Posterior cingulate gyrus (tissue), 11 donors: ENCODE measurements around the gene STK32C.

Source experiments
- DNase-seq, 10 donors: peaks; one replicate each; pipeline versions ENCODE4 v3.0.0 to v3.0.0-alpha.2; 2020 to 2021; ENCODE audit warnings: mixed read lengths in 3 of 10
- intact Hi-C: fragments of 100-400 bp; cut with DNase I; formaldehyde crosslinking; loops from one replicate; pipeline ENCODE4 v1.15.1; 2023

The STK32C gene

GRCh38 chr10:132239126-132240031 is 68.4 kb downstream of the STK32C start:
- DNase-seq: peak in 1 of 10 donors; percentile 51
- intact Hi-C loops: no loop called here

- intact Hi-C loops: no loop called here
- DNase-seq: peak in 2 of 10 donors; percentile 12 to 56
Measured at GRCh38 chr10:132238371-132239125, 69.2 kb downstream of the STK32C start.

- intact Hi-C loops: no loop called here
- peak in 4 of 10 donors; percentile 34 to 89 (median 80) for DNase-seq
Measured at GRCh38 chr10:132237871-132238270, 69.9 kb downstream of the STK32C start.

- intact Hi-C loops: no loop called here
- DNase-seq: peak in 1 of 10 donors; percentile 67
Measured at GRCh38 chr10:132237396-132237795, 70.4 kb downstream of the STK32C start.

GRCh38 chr10:132236881-132237280 is 70.9 kb downstream of the STK32C start:
- DNase-seq: peak in 1 of 10 donors; percentile 63
- intact Hi-C loops: no loop called here

- intact Hi-C loops: no loop called here
Measured at GRCh38 chr10:132236161-132236560, 71.6 kb downstream of the STK32C start.

GRCh38 chr10:132234860-132235259 is 72.9 kb downstream of the STK32C start:
- intact Hi-C loops: no loop called here
- DNase-seq: no peak

More at GRCh38 chr10:132236161-132236560, 71.6 kb downstream of the STK32C start:
- no peak for DNase-seq

GRCh38 chr10:132233501-132234085 is 74.2 kb downstream of the STK32C start:
- intact Hi-C loops: no loop called here
- DNase-seq: no peak

- DNase-seq: no peak
- intact Hi-C loops: no loop called here
Measured at GRCh38 chr10:132232981-132233380, 74.8 kb downstream of the STK32C start.

- intact Hi-C loops: no loop called here
- DNase-seq: peak in 7 of 10 donors; percentile 34 to 94 (median 65)
Measured at GRCh38 chr10:132232023-132232951, 75.5 kb downstream of the STK32C start.

- intact Hi-C loops: no loop called here
- no peak for DNase-seq
Measured at GRCh38 chr10:132231656-132232022, 76.1 kb downstream of the STK32C start.

GRCh38 chr10:132230557-132231210 is 77.1 kb downstream of the STK32C start:
- no peak for DNase-seq
- intact Hi-C loops: no loop called here

GRCh38 chr10:132229834-132230556 is 77.8 kb downstream of the STK32C start:
- intact Hi-C loops: no loop called here
- DNase-seq: no peak

GRCh38 chr10:132229096-132229495 is 78.7 kb downstream of the STK32C start:
- no peak for DNase-seq
- intact Hi-C loops: no loop called here

- DNase-seq: no peak
- intact Hi-C loops: no loop called here
Measured at GRCh38 chr10:132228616-132229015, 79.1 kb downstream of the STK32C start.

- no peak for DNase-seq
- intact Hi-C loops: no loop called here
Measured at GRCh38 chr10:132227851-132228390, 79.8 kb downstream of the STK32C start.

- intact Hi-C loops: no loop called here
- no peak for DNase-seq
Measured at GRCh38 chr10:132226586-132227405, 81.0 kb downstream of the STK32C start.

GRCh38 chr10:132225849-132226205 is 81.9 kb downstream of the STK32C start:
- intact Hi-C loops: no loop called here
- no peak for DNase-seq
